GM19328 (cell line): Measurements from ENCODE around the gene GPHN.

Experiments used
- ATAC-seq: cut with Tn5 transposase; IDR thresholded peaks from one replicate; pipeline ENCODE4 v1.9.1; 2021; ENCODE audit warnings: mild to moderate bottlenecking, moderate library complexity; ENCODE audit not compliant: unreplicated experiment

The GPHN gene

GRCh38 chr14:66916421-66916820, 408.5 kb downstream of the GPHN start:
- ATAC-seq: no peak

GRCh38 chr14:66918527-66918926, 410.6 kb downstream of the GPHN start:
- ATAC-seq: no peak

DNA sequence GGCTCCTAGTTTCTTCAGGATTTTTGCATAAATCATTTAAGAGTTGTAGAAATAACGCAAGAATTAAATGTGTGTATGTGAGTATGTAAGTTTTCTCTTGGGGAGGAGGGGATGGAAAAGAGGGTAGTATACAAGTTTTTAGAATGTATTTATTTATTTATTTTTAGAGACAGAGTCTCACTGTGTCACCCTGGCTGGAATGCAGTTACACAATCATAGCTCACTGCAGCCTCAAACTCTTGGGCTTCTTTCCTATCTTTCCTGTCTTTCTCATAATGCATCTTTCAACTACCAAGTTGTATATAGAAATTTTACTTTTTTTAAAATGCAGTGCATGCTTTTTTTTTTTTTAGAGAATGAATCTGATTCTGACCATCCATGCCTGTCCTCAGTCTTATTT, 412.2 kb downstream of the GPHN start:
- no peak for ATAC-seq

GRCh38 chr14:66923251-66923650, 415.3 kb downstream of the GPHN start:
- no peak for ATAC-seq

DNA sequence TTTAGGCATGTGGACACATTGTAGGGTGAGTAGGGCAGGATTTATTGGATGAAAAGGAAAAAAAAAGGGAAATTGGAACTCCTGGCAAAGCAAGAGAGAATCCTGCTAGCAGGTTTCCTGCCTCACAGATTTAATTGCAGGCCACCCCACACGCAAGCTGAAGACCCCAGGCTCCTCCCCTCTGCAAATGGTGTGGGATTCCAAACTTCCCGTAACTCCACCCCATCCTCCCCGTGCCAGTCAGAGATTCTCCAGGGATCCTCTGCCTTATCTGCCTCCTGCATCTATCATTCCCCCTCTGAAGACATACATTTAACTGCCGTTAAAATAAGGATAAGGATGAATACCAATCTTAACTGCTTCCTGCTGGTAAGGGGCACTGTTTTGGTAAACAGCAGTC, 431.5 kb downstream of the GPHN start:
- ATAC-seq: no peak

- no peak for ATAC-seq
Observed at GRCh38 chr14:66944872-66945271, 436.9 kb downstream of the GPHN start.

DNA sequence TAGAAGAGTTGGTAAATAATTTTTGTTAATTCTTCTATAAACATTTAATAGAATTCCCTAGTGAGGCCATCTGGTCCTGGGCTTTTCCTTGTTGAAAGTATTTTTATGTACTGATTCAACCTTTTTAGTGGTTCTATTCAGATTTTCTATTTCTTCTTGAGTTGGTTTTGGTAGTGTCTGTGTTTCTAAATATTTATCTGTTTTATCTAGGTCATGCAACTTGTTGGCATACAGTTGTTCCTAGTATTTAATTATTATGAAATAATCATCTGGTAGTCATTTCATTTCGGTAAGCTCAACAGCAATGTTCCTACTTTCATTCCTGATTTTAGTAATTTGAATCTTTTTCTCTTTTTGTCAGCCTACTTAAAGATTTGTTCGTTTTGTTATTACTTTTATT, 447.2 kb downstream of the GPHN start:
- ATAC-seq: no peak

GRCh38 chr14:66959437-66960050, 451.6 kb downstream of the GPHN start:
- no peak for ATAC-seq

GRCh38 chr14:66965831-66966230, 457.9 kb downstream of the GPHN start:
- no peak for ATAC-seq

GRCh38 chr14:66972469-66972868, 464.5 kb downstream of the GPHN start:
- no peak for ATAC-seq

- ATAC-seq: no peak
Observed at GRCh38 chr14:66974397-66975025, 466.6 kb downstream of the GPHN start.

DNA sequence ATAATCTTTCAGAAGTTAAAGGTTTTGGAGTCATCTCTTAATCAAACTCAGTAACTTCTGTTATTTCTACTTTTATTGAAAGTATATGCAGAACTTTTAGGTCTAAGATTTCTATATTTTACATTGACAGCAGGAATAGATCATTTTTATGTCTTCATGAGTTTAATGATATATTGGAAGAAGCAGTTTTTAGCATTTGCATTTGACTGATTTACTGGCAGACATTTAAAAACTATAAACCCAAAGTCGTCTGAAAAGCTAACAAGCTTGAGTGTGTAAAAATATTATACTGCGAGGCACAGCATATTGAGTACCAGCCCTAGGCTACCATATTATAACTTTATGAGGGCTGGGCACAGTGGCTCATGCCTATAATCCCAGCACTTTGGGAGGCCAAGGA, 467.3 kb downstream of the GPHN start:
- ATAC-seq: no peak

DNA sequence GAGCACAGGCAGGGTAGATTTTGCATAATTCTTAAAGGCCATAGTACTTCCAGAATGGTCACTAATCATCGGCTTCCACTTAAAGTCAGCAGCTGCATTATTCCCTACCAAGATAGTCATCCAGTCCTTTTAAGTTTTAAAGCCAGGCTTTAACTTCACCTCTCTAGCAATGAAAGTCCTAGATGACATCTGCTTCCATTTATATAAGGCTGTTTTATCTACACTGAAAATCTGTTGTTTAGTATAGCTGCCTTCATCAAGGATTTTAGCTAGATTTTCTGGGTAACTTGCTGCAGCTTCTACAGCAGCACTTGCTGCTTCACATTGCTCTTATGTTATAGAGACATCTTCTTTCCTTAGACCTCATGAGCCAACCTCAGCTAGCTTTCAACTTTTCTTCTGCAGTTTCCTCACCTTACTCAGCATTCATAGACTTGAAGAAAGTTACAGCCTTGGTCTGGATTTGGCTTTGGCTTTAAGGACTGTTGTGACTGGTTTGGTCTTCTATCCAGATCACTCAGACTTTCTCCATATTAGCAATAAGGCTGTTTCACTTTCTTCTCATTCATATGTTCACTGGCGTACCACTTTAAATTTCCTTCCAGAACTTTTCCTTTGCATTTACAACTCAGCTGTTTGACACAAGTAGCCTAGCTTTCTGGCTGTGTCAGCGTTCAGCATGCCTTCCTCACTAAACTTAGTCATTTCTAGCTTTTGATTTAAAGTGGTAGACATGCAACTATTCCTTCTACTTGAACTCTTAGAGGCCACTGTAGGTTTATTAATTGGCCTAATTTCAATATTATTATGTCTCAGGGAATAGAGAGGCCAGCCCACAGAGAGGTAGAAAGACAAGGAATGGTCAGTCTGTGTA, 471.4 kb downstream of the GPHN start:
- no peak for ATAC-seq

DNA sequence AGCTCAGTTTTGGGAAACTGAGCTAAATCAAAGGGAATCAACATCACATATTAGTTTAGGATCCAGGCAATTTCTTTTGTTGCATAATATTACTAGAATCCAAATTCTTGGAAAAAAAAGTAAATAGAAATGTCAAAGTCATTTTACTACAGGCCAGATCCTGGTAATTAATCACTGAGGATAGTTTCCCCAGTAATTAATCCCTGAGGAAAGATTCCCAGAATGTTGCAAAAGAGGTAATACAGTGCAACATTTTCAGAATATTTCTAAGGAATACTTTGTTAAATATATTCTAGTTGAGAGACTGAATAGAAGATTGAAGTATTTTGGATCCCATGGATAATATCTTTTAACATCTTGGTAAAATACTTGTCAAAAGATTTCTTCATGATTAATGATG, 474.3 kb downstream of the GPHN start:
- no peak for ATAC-seq

- no peak for ATAC-seq
Observed at GRCh38 chr14:66992776-66993175, 484.8 kb downstream of the GPHN start.

DNA sequence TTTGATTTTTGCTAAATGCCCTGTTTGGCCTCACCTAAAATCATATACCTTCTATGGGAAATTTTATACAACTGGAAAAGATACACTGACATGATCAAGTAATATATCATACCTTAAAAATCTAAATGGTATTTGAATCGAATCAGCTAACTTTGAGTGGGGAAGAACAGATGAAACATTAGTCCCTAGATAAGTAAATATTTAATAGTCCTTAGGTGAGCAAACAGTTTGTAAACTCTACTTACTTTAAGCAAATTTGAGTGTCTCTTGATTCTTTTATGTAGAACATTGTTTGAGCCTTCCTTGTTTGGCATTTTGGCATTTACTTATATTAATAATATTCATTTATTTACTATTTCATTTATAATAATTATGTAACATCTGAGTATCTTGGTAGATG, 485.6 kb downstream of the GPHN start:
- ATAC-seq: no peak

DNA sequence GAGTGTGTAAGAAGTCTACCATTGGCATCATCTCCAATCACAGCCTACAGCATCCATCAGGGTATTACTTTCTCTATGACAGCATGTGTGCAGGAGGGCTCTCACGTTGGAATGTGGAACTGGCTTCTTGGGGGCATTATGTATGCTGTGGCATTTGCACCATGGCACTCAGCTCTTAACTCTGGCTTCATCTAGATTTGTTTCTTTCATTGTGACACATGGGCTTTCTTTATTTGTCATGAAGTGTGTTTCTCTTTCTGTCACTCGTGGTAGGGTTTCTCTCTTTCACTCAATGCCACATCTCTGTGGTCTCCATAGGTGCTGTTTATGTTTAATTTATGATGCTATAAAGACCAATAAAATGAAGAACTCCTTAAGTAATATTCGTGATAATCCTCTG, 490.1 kb downstream of the GPHN start:
- ATAC-seq: no peak

DNA sequence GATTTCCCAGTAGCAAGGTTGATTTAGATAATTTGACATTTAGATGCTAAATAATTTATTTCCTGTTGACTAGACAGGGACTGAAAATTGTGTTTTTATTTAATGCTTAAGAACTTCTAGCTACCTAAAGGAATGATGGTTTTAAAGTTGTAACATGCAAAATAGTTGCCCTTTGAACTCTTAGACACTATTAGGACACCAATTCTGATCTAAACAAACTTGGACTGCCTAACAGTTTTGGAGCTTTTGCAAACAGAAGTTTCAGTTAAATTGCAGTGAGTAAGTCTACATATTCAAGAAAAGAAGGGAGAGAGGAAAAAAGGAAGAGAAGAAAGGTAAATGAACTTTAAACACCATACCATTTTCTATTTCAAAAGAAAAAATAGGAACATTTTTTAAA, 492.0 kb downstream of the GPHN start:
- ATAC-seq: no peak

- ATAC-seq: no peak
Observed at GRCh38 chr14:67002994-67003753, 495.2 kb downstream of the GPHN start.

DNA sequence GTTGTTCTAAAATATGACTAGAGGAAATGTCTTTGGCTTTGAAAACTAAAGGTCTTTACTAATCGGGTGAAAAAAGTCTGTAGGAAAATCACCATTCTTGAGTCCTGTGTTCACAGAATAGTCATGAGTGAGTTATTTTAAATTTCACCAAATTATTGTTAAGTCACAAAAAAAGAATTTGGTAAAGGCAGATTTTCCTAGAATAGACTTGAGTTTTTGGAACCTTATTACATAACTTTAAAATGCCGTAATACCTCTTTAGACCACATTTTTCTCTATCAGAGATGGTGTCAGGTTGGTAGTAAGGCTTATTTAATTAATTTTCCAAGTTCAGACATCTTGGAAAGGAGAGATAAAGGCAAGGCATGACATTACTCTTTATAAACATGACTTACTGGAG, 496.6 kb downstream of the GPHN start:
- no peak for ATAC-seq

- ATAC-seq: no peak
Observed at GRCh38 chr14:67010602-67011001, 502.7 kb downstream of the GPHN start.
